DLD1 (cell line): ENCODE measurements around the gene SEC31A.

ENCODE experiments used
- in situ Hi-C: cut with HindIII; loops from 2 replicates; pipeline ENCODE4 v1.10.0; 2017; ENCODE audit warnings: low sequenced_read_pairs

Gene SEC31A

DNA sequence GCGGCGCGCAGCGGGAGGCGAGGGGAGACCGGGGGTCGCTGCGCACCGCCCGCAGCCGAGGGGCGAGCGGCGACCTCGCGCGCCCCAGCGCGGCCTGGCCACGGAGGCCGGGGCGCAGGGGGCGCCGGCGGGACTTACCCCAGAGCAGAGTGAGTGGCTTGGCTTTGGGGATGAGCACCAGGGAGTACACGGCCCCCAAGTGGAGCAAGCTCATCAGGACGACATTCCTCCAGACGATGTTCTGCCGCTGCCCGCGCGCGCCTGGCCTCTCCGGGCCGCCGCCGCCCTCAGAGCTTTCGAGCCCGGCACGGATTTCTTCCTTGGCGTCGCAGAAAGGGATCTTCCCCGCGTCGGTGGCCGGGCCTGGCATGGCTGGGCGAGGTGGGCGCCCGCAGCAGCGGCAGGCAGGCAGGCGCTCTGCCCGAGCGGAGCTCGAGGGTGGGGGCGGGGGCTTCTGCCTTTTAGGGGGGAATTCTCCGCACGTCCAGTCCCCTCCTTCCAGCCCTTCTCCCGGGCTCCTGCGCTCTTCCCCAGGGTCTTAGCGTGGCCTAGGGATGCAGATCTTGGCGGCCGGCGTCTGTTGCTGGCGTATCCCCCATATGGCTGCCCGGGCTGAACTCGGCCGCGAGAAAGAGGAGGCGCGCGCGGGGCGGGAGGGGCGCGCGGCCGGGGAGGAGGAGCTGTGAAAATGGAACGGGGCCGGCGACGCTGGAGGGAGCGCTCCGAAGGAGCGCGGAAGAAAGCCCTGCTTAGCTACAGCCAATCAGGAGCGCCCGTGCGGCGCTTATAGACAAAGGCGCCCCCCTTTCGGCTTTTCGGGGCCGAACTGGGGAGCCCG is 92.6 kb downstream of the SEC31A start, which contains the start of gene SCD5:
Gene SCD5 (minus strand): TSS at position 629 of the 838 bp plus-strand sequence. CDS start 259 bp downstream, at position 370.
- in situ Hi-C loops: no loop called here

DNA sequence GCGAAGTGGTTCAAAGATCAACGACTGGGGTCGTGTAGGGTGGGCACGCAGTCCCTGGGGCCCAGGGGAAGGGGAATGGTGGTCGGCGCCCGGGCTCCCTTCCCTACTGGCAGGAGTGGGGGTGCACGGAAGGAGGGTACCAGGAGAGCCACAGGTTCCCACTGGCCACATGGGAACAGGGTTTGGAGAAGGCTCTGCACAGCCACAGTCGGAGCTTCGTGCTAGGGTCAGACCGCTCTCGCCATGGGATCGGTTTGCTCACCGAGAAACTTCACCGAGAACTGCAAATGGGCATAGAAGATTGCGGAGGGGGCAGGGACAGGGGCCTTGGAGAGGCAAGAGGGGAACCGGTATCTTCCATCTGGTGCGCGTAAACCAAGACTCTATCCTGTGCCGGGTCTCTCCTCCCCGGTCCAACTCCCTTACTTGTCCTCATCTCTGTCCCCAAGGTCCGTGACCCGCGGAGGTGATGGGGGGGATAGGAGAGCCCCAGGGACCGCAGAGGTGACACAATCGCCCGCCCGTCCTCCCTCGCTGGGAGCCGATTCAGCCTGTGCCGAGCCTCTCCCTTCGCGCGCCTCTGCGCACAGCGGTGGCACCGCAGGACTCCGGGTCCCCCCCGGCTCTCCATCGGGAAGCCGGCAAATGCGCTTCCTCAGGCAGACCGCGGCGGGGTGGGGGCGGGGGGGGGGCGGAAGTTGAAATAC is 93.4 kb downstream of the SEC31A start:
- in situ Hi-C loops: no loop called here

DNA sequence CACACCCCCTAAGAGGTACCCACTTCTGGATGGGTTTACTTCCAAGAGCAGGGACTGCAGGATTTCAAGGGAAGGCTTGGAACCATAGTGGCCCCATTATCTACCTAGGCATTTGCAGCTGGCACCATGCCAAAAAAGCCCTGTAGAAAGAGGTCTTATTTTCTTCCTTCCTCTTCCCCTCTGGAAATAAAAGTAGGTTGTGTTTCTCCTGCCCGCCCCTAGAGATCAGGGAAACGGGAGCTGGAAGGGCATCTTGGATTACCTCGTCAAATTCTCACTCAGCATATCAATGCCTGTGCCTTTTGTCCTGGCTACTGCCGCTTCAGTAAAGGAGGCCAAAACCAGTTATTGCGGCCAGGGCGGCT is 93.9 kb downstream of the SEC31A start:
- in situ Hi-C loops: no loop called here

- in situ Hi-C loops: no loop called here
These were observed 97.9 kb downstream of the SEC31A start for GRCh38 chr4:82792912-82793649.

- in situ Hi-C loops: no loop called here
These were observed 99.8 kb downstream of the SEC31A start for GRCh38 chr4:82791179-82791578.

- in situ Hi-C loops: no loop called here
These were observed 100.8 kb downstream of the SEC31A start for GRCh38 chr4:82790060-82790660.

- in situ Hi-C loops: no loop called here
These were observed 101.8 kb downstream of the SEC31A start for GRCh38 chr4:82789025-82789776.

- in situ Hi-C loops: no loop called here
These were observed 103.6 kb downstream of the SEC31A start for GRCh38 chr4:82787342-82787741.

DNA sequence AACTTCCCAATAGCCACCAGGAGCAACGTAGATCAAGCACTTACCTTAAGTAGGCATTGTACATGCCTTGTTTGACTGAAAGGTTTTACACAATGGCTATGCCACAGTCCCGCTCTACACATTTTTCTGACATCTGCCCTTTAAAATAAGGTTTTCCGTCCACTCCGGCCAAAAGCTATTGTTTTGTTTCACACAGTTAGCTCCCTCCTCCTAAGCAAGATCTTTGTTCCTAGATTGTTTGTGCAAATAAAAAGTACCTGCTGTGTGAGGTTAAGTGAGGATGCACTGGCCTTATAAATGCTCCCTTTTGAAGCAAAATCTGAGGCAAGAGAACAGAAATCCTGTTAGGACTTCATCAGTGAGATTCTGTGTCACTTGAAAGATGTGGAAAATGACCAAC is 104.1 kb downstream of the SEC31A start:
- in situ Hi-C loops: no loop called here

DNA sequence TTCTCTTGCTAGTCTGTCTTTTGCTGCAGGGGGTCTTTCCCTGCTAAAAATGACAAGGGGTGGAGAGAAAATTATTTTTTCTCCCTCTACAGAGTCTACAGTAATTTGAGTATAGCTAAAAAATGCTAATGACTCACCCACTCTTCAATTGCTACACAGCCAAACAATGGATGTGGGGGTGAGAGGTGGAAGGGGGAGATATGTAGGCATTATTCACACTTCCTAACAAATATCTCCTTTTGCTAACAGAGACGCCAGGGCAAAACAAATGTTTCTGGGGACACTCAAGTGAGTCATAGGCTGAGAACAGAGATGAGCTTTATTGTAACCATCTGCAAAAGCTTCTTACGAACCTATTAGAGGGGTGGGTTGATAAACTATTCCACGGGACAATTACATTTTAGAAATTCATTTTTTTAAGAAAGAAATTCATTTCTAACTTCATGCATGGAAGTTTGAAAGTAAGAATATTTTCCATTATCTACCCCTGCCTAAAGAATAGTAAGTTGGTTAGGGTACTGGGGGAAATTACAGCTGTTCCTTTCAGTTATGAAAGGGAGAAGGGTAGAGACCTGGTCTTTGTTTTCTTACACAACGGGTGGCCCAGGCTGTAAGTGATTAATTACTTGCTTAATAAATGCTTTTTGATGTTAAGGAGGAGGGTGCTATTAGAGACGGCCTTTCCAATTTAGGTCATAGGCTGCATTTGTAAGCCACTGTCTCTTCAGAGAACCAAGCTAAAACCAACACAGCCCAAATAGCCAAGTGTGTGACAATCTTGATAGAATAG is 105.1 kb downstream of the SEC31A start:
- in situ Hi-C loops: no loop called here

GRCh38 chr4:82784681-82785610 is 106.0 kb downstream of the SEC31A start:
- in situ Hi-C loops: no loop called here

DNA sequence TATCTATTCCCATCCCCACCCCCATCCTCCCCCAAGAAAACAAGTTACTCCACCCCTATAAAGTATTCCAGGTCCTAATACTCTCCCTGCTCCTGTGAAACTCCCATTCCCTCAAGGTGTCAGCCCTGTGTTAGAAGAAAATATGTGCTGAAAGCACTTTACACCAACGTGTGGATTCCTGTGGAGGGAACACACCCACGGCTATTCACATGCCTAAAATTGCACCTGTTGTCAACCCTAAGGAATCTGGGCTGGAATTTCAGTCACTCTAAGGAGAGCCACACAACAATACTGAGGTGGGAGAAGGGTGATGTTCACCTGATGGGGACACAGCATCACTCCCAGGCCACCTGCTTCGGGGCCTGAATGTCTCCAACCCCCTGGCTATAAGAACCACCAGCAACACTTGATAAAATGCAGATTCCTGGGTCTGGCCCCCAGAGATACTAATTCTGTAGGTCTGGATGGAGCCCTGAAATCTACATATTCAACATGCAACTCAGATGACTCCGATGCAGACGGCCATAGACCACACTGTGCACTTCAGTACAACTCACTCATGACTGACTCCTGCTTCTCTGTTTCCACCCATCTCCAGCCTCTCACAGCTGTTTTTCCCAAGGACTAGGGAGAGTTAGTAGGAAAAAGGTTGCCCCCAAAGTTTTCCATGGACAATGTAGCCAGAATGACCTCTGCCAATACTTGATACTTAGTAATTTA is 108.2 kb downstream of the SEC31A start:
- in situ Hi-C loops: no loop called here

GRCh38 chr4:82780752-82781231 is 110.2 kb downstream of the SEC31A start:
- in situ Hi-C loops: no loop called here

DNA sequence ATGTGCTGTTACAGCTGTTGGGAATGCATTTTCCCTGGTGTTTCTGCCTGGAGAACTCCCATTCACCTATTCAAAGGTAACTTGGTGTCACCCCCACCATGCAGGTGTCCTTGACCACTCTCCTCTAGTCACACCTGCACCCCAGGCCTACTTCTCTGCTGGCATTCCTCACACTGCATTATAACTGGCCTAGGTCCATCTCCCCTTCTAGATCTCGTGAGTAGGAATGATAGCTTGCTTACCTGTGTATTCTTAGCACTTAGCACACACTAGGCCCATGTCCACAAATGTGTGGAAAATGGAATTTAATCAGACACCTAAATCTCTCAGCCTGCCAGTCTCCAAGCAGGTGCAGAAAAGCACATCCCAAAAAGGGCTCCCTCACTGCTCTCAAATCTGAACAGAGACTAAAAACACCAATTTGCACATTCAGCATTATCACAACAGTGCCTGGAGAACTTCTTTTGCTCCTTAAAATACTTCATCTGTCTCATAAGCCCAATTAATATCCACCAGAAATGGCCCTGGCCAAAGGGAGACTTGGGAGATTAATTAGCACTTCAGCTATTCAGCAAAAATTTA is 110.7 kb downstream of the SEC31A start:
- in situ Hi-C loops: no loop called here

GRCh38 chr4:82779032-82779431 is 111.9 kb downstream of the SEC31A start:
- in situ Hi-C loops: no loop called here

- in situ Hi-C loops: no loop called here
These were observed 113.0 kb downstream of the SEC31A start for GRCh38 chr4:82777857-82778525.
